Esophagus squamous epithelium (tissue), 4 donors: ENCODE measurements around the gene LIMCH1.

Experiments used
- CTCF ChIP-seq, 6 experiments: fragments of 450-650 bp in 4 of 6; fragments of 200-600 bp in 2 of 6; sonication (generic) in 2 of 6; IDR thresholded peaks; one replicate each; pipeline ENCODE4 v1.5.1; 2016 to 2019; ENCODE audit warnings: antibody characterized with exemption in 6 of 6, mild to moderate bottlenecking in 4 of 6, moderate library complexity in 4 of 6
- POLR2A ChIP-seq, 4 donors: fragments of 450-650 bp; IDR thresholded peaks; one replicate each; pipeline ENCODE4 v1.6.1; 2017; ENCODE audit warnings: antibody characterized with exemption in 4 of 4, mild to moderate bottlenecking in 4 of 4, moderate library complexity in 3 of 4

DNA sequence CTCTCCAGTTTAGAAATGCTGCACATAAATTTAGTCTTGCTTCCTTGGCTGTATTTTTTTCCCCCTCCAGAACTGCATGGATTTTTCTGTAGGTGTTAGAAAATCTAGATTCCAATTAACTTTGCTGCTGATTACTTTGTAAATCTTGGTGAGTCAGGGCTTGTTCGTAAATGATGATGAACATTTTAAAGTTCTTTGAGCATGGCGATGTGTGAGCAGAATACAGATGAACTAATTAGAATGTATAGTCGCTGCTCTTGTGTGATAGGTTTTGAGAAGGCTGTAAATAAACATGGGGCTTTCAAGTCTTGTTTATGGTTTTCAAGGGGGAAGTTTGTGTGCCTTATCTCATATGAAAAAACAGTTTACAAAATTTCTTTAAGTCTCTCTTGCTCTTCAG lies 23.3 kb downstream of the LIMCH1 start:
- TF ChIP-seq CTCF (IDR thresholded peaks at IDR 0.05) (no peak), POLR2A (IDR thresholded peaks at IDR 0.05) (no peak)
